HG03135 (cell line): ENCODE results near the gene SLC6A8.
"Not testable (repeated sequence)": the region's sequence is repeated elsewhere in the genome, so short reads cannot be mapped to it uniquely, and the experiment has no call there.

Experiments
- ATAC-seq: cut with Tn5 transposase; IDR thresholded peaks from one replicate; pipeline ENCODE4 v1.9.1; 2021; ENCODE audit warnings: mild to moderate bottlenecking, moderate library complexity; ENCODE audit not compliant: unreplicated experiment

The SLC6A8 gene

DNA sequence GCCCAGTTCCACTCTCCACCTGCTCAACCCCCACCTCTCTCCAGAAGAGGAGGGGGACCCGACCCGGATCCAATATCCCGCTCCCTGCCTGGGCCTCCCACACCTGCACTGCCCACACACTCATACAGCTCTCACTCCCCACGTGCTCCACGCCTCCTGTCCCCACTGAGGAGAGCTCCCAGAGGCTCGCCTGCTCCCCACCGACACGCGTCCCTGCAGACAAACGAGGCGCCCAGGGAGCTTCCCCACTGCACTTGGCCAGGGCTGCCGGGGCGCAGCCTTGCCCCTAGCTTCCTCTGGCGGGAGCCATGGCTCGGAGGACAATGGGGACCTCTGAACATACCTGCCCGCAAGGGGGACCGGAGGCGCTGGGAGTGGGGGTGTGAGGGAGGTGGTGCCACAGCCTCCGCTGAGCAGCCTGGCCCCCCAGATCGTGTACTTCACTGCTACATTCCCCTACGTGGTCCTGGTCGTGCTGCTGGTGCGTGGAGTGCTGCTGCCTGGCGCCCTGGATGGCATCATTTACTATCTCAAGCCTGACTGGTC, 5.0 kb downstream of the SLC6A8 start:
- ATAC-seq, result no peak

DNA sequence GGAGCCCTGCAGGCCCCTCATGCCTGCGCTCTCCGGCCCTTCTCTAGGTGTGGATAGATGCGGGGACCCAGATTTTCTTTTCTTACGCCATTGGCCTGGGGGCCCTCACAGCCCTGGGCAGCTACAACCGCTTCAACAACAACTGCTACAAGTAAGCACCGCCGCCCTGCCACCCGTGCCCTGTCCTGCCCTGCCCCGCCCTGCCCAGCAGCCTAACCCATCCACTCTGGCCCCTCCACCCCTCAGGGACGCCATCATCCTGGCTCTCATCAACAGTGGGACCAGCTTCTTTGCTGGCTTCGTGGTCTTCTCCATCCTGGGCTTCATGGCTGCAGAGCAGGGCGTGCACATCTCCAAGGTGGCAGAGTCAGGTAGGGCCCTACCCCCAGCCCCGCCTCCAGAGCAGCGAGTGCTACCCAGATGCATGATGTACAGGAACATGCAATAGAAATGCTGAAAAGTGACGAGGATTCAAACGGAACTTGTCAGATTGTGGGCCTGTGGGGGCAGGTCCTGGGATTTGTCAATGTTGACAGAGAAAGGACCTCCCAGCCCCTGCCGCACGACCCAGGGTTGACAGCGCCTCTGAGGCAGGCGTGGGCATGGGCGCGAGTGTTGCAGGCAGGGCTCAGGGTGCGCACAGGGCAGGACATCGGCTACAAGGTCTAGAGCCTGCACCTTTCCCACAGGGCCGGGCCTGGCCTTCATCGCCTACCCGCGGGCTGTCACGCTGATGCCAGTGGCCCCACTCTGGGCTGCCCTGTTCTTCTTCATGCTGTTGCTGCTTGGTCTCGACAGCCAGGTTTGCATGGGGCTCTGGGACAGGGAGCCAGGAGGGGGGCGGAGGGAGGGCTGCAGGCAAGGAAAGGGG, 5.7 kb downstream of the SLC6A8 start:
- no peak for ATAC-seq

DNA sequence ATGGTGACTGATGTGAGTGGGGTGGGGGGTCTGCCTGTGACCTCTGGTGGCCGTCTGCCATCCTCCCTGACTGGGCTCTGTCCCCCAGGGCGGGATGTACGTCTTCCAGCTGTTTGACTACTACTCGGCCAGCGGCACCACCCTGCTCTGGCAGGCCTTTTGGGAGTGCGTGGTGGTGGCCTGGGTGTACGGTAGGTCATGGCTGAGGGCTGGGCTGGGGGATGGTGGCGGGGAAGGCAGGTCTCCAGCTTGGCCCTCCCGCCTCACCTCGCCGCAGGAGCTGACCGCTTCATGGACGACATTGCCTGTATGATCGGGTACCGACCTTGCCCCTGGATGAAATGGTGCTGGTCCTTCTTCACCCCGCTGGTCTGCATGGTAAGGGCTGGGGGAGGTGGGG, 6.5 kb downstream of the SLC6A8 start:
- not testable (repeated sequence) for ATAC-seq

- ATAC-seq, result no peak
Measured at GRCh38 chrX:153694687-153695270, 7.1 kb downstream of the SLC6A8 start.

GRCh38 chrX:153696100-153696499, 8.4 kb downstream of the SLC6A8 start:
- ATAC-seq, result no peak

- not testable (repeated sequence) for ATAC-seq
Measured at GRCh38 chrX:153696538-153696937, 8.8 kb downstream of the SLC6A8 start.

- ATAC-seq, result not testable (repeated sequence)
Measured at GRCh38 chrX:153696986-153697722, 9.4 kb downstream of the SLC6A8 start.

DNA sequence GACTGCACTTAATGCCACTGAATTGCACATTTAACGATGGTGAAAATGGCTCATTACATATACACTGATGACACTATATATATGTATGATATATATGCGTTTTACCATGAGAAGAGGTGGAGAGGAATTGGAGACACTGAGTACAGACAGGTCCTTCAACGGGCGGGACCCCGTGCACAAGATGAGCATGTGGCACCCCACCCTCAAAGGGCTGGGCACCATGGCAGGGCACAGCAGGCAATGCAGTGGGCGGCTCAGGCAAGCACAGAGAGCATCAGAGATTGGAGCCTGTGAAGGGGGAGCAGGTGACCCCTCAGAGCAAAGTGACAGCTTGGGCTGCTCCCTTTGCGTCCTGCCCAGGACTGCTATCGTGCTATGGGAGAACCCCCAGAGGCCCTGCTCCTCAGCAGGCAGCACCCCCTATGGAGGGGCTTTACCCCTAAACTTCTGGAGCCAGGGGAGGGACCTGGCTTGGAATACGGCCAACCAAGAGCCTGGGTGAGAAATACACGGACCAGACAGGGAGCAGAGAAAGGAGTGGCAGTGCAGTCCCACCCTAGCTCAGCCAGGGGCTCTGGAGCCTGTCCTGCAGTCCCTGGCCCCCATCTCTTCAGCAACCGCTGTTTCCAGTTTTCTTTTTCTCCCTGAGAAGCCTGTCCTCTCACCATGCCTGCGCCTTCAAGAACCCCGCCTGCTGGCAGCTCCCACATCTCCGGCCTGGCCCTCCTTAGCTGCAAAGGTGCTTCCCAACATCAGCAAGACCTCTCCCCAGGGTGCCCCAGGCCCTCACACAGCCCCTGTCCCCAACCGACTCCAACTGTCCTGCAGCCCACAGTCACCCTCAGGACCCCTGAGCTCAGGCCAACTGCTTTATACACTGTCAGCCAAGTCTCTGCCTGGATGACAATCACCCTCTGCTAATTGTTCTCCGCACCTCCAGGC, 10.5 kb downstream of the SLC6A8 start:
- no peak for ATAC-seq

- not testable (repeated sequence) for ATAC-seq
Measured at GRCh38 chrX:153699210-153699783, 11.6 kb downstream of the SLC6A8 start.

DNA sequence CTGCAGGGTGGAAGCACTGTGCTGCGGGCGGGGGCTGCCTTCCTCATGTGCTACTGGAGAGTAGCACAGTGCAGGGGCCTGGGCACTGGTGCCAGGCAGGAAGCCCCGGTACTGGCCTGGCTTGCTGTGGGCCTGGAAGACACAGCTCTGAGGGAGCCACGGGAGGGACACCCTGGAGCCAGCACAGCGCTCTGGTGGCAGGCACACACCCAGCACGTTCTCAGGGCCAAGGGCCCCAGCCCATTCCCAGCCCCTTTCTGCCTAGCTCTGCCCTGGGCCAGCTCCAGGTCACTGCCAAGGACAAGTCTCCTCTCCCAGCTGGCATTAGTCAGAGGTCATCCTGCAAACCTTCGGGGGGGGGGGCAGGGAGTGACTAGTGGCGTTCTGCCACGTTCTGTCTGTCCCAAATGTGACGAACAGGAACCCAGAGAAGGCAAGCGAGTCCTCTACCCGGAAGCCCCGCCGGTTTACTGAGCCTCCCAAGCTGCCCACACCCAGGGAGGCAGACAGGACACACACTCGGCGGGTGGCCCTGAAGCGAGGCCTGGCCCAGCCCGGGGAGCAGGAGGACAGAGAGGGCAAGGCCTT, 12.2 kb downstream of the SLC6A8 start:
- not testable (repeated sequence) for ATAC-seq

DNA sequence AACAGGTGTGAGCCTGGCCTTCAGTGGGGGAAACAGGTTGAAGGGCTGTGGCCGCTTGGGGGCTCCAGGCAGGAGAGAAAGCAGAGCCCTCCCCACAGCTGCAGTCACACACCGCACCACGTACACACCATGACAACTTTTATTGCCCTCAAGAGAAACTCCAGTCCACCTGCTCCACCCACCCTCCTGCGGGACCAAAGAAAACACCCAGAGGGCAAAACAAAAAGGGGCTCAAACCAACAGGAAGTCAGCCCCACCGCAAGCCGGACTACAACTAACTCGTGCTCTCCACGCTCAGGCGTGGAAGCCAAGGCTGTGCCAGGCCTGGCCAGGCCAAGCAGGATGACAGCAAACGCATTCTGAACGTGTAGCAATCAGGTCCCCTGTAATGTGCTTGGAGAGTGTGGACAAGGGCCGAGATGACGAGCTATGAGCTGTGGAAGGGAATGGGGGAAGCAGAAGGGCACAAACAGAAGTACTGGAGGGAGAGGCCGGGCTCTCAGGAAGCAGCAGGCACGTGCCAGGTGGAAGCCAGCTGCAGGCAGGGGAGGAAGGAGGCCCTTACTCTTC, 12.7 kb downstream of the SLC6A8 start:
- ATAC-seq, result no peak

DNA sequence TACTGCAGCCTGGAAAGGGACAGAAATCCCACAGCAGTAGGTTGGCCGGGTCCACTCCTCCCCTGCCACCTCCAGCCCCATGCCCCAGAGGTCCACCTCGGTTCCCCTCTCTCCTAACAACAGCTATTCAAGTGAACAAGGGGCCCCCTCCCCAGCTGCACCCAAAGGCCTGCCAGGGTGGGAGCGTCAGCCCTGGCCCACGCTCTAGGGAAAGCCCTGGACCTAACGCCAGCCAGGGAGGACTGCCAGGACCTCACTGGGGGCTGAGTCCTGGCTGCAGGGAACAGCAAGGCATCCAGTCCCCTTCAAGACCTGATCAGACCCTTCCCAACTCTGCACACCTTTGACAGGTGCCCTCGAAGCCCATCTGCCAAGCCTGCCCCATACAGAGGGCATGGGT, 13.2 kb downstream of the SLC6A8 start:
- ATAC-seq, result no peak

- ATAC-seq, result no peak
Measured at GRCh38 chrX:153701706-153702105, 14.0 kb downstream of the SLC6A8 start.

- ATAC-seq, result no peak
Measured at GRCh38 chrX:153702336-153703035, 14.8 kb downstream of the SLC6A8 start.

DNA sequence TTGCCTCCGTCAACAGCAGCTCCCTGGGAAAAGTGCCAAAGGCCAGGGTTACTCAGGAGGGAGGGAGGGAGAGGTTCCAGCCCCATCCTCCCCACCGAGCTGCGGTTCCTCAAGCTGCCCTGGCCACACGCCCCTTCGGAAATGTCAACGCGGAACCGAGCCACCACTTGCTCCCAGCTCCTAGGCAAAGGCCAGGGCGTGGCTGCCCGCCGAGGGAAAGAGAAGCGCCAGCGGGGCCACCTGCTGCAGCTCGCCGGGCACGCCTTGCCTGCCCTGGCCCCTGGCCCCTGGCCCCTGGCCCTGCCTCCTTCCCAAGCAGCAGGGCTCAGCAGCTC, 15.3 kb downstream of the SLC6A8 start:
- ATAC-seq, result no peak

GRCh38 chrX:153704021-153704526, 16.3 kb downstream of the SLC6A8 start:
- no peak for ATAC-seq

DNA sequence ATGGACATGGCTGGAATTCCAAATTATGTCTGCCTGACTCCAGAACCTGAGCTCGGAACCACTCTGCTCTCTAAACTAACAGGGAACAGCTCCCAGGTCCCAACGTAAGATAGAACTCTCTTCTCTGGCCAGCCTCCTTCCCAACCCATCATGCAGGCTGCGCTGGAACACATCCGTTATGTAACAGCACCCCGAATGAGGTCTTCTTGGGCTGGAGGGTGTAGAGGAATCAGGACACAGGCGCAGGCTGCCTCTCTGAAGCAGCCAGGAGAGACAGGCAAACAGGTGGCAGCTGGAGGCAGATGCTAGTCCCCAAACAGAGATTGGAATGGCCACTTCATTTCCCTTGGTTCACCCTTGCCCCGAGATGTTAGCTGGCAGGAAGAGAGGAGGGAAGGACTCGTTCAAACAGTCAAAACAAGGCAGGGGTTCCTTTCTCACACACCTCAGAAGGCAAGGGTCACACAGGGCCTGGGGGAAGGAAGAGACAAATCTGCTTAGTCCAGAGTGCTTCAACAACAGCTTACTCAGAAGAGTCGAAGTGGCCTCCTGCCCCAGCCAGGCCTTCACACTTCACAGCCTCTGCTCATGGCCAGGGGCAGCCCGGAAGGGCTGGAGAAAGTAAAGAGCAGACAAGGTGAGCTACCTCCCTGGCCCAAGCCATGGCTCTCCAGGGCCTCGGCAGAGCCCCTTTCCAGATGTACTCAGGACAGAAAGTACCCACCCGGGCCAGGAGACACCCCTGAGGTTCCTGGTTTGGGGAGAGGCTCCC, 17.1 kb downstream of the SLC6A8 start:
- ATAC-seq, result not testable (repeated sequence)
